Stimulated activated CD8-positive, alpha-beta memory T cell treated with anti-CD3 and anti-CD28 coated beads, Interleukin-7, amount 100 ng/mL, for 24 hours (primary cell): ENCODE results near the gene RPS19BP1.
"Not testable (repeated sequence)": the region's sequence is repeated elsewhere in the genome, so short reads cannot be mapped to it uniquely, and the experiment has no call there.

Experiments used
- DNase-seq: peaks from one replicate; pipeline ENCODE4 v3.0.0-alpha.2; 2020; ENCODE audit warnings: low read depth

RPS19BP1 gene

DNA sequence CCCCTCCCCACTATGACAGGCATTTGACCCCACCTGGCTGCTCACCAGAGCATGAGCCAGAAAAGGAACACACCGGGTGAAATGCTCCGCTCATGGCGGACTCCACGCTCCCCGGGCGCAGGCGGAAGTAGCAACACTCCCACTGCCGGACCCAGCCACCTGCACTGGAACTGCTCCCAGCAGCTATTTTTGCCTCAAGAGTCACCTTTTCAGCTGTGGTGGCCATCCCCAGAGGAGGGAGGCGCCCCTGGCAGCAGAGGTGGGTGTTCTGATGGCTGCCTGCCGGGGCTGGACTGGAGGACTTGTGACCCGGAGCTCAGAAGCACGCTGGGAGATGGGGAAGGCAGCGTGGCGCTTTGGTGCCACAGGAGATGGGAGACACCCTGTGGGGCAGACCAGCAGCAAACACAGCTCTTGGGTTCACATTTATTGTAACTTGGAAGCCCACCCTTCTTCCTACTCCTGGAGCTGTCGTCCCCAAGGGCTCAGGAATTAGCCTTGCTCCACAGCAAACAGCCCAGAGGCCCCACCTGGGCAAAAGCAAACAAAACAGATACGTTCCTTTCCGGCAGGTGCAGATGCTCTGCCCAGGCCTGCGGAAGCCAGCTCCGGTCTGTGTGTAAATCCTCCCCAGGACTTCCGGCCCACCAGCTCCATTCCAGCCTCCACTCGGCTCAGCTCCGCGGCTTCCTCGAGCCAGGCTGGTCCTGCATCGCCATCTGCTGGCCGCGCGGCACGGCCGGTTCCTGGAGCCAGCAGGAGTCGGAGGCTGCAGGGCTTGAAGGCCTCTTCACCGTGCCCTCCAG lies 3.7 kb downstream of the RPS19BP1 start:
- peak; percentile 75 for DNase-seq

DNA sequence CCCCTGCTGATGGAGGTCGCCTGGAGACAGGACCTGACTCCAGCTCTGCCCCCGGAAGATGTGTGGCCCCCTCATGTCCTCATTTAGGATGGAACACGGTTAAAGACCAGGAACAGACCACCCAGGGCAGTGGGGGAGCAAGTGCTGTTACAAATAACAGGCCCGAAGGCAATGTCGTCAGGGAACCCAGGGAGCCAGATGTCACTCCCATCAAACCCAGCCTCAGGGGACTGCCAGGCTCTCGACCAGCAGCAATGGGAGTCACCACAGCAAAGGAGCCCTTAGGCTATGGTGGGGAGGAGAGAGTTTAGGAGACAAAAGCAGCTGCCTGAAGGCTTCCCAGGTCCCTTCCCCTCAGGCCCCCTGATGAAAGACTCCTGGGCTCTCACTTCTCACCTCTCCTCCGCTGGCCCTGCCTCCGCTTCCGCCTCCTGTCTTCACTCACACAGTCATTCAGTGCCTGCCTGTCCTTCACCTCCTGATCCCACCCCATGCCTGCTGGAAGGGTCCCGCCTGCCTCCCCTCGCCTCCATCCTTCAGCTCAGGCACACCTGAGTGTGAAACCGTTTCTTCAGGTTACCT lies 4.4 kb downstream of the RPS19BP1 start:
- DNase-seq, result no peak

DNA sequence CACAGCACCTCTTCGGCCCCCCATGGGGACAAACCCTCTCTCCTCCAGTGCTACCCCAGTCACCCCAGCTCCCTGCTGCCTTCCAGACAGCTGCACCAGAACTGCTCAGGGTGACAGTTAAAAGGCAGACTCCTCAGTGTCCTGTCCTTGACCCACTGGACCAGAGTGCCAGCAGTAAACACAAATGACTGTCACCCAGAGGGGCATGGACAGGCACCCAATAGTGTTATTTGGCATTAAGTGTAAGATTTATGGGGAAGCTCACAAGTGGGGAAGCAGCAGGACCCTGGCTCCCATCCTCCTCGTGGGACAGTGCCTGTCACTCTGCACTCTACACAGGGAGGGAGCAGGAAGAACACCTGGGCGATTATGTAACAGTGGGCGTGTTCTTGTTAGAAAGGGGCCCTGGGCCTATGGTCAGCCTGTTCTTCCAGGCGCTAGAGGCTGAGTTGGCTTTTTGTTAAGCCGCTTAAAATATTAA lies 5.0 kb downstream of the RPS19BP1 start:
- DNase-seq, result no peak

DNA sequence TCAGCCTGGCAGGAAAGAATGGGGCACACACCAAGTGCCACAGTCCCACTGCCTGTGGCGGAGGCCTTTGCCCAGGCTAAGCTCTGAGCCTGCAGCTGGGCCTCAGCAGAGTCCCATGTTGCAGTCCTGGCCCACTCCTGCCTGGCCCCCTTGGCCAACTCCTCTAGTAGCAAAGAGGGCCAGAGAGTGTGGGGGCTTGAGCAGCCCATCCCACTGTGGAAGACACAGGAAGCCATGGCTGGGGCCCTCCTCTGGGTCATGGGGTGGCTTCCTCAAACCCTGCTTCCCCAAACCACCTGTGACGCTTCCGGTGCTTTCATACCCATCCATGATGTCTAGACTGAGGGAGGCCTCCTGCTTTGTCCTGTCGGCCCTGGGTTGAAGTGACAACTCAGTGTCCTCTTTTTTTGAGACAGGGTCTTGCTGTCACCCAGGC lies 5.8 kb downstream of the RPS19BP1 start:
- DNase-seq, result no peak

DNA sequence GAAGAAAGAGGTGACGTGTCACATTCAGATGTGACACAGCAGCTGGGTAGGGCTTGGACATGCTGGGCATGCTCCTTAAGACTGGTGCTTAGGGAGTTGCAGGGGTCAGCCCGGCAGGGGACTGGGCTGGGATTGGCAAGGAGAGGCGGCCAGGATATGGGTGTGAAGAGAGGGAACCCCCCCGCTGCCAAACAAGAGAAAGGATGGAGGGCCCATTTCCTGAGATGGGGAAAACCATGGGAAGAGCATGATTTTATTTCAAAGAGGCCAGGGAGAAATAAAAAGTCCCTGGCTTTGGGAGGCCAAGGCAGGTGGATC lies 6.9 kb downstream of the RPS19BP1 start:
- DNase-seq, result no peak

DNA sequence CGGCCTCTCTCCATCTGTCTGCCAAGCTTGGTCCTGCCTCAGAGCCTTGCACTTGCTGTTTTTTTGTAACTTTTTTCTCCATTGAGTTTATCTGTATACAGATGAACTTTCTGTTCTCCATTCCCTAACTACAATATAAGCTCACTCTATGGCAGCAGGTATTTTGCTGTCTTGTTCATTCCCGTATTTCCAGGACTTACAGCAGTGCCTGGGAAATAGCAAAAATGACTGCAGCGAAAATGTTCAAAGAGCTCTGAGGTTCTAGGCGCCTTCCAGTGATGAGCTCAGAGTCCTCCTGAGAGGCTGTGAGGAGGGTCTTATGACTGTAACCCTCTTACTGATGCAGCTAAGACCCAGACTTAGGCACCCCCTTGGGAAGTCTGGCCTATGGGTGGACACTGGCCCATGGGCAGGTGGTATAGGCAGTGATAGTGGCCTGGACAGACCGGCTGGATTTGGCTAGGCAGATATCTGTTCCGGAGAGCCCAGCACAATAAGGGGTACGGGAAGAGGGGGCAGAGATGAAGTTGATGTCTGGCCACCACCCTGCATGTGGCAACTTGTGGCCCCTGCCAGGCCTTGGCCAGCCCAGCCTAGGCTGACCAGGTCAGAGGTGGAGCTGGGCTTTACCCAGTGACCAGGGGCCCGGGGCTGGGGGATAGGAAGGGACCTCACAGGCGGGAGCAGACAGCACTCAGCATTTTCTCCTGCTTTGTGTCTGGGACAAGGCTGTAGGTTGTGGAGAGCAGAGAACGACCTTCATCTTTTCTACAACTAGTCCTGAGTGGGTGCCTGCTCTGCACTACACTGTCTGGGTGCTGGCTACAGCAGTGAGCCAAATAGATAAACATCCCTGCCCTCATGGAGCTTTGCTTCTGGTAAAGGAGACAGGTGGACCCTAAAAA lies 7.5 kb downstream of the RPS19BP1 start:
- no peak for DNase-seq

DNA sequence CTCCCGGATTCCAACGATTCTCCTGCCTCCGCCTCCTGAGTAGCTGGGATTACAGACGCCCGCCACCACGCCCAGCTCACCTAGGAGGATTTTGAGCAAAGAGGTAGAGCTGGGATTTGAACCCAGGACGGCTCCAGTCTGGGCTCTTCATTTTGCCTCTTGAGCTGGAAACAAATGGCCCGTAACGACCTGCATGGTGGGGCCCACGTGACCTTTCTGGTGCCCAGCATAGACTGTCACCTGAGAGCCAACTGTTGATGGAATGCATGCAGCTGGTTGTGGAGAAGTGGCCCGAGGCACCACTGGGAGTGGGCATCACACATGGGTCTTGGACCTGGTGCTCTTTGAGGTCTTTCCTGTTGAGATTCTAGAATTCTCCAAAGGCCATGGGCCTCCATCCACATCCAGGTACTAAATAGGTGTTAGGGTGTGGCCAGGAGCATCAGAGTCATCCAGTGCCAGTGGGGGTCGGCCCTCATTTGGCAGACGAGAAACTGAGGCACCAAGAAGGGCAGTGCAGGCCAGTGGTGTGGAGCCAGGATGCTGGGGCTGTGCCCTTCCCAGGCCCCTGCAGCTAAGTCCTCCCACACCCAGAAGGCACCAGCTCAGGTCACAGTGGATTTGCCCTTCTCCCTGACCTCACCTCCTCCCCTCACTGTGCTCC lies 8.3 kb downstream of the RPS19BP1 start:
- no peak for DNase-seq

DNA sequence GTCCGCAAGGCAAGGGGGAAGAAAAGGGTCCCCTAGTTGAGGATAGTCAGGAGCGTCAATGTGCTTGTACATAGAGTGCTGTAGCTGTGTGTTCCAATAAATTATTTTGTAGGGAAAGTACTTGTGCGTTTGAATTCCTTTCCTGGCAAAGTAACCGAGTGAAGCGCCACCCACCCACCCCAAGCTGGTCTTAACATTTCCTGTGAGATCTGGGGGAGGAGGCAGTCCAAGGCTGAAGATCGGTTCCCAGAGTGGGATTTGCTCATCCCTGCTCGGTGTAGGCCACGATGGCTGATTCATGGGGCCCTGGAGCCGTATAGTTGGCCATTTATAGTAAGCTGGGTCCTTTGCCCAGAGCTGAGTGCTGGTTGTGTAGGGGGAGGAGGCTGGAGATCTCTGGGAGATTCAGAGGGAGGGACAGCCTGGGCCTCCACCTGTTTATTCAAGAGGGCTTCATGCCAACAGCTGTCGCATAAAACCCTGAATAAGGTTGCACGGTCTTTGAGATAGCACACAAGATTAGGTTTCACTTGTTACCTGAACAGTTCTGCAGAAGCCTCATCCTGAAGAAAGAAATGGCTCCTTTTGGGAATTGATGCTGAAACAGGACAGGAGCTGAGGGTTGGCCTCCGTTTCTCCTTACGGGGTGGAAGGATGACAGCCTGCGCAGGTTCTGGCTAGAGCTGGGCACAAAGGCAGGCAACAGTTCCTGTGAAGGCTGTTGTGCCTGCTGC lies 9.8 kb downstream of the RPS19BP1 start:
- no peak for DNase-seq

DNA sequence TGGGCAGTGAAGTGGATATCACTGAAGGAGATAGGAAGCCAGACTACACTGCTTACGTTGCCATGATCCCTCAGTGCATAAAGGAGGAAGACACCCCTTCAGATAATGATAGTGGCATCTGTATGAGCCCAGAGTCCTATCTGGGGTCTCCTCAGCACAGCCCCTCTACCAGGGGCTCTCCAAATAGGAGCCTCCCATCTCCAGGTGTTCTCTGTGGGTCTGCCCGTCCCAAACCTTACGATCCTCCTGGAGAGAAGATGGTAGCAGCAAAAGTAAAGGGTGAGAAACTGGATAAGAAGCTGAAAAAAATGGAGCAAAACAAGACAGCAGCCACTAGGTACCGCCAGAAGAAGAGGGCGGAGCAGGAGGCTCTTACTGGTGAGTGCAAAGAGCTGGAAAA lies 10.5 kb downstream of the RPS19BP1 start:
- not testable (repeated sequence) for DNase-seq

DNA sequence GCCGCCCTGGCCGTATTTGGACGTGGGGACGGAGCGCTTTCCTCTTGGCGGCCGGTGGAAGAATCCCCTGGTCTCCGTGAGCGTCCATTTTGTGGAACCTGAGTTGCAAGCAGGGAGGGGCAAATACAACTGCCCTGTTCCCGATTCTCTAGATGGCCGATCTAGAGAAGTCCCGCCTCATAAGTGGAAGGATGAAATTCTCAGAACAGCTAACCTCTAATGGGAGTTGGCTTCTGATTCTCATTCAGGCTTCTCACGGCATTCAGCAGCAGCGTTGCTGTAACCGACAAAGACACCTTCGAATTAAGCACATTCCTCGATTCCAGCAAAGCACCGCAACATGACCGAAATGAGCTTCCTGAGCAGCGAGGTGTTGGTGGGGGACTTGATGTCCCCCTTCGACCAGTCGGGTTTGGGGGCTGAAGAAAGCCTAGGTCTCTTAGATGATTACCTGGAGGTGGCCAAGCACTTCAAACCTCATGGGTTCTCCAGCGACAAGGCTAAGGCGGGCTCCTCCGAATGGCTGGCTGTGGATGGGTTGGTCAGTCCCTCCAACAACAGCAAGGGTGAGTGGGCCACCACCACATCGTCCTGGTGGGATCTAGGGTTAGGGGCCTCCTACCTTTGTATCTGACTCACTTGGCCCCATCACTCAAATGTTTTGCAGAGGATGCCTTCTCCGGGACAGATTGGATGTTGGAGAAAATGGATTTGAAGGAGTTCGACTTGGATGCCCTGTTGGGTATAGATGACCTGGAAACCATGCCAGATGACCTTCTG lies 11.3 kb downstream of the RPS19BP1 start:
- DNase-seq, result not testable (repeated sequence)

DNA sequence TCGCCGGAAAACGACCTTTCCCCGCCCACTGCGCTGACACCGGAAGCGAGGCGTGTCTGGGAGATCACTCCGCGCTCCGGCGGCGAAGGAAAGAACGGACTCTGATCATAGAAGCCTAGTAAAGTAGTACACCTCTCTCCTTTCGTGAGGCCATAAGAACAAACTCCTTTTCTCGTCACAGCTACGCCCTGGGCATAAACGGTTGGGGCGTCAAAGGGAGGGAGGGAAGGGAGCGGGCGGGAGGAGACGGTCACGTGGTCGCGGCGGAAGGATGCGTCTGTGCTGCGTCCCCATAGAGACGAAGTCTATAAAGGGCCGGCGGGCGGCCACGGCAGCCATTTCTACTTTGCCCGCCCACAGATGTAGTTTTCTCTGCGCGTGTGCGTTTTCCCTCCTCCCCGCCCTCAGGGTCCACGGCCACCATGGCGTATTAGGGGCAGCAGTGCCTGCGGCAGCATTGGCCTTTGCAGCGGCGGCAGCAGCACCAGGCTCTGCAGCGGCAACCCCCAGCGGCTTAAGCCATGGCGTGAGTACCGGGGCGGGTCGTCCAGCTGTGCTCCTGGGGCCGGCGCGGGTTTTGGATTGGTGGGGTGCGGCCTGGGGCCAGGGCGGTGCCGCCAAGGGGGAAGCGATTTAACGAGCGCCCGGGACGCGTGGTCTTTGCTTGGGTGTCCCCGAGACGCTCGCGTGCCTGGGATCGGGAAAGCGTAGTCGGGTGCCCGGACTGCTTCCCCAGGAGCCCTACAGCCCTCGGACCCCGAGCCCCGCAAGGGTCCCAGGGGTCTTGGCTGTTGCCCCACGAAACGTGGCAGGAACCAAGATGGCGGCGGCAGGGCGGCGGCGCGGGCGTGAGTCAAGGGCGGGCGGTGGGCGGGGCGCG lies 12.1 kb downstream of the RPS19BP1 start, which contains the start of gene ATF4:
Gene ATF4, plus strand, starts transcription at position 337 of the 880 bp plus-strand sequence. CDS start 884 bp downstream, outside the sequence.
- DNase-seq, result peak; percentile 79

DNA sequence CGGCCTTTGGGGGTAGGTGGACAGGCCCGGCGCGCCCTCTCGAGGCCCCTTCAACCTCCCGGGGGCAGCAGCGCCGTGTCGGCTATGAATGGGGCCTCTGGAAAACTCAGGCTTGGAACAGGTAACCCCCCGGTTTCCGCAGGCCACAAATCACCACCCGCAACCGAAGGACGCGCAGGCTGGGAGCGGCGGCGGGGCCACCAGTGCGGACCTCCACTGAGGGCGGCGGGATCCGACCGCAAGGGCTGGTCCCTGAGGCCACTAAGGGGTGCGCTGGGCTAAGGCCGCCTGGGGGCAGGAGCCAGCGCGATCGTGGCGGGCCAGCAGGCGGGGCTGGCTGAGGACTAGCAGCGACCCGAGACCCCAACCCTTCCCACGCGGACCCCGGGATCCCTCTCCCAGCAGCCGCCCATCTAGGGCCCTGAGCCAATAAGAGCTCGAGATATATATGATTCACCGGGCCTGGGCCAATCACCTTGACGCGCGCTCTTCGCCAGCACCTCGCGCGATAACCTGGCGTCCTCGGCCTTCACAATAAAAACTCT lies 12.8 kb downstream of the RPS19BP1 start:
- peak; percentile 89 for DNase-seq

DNA sequence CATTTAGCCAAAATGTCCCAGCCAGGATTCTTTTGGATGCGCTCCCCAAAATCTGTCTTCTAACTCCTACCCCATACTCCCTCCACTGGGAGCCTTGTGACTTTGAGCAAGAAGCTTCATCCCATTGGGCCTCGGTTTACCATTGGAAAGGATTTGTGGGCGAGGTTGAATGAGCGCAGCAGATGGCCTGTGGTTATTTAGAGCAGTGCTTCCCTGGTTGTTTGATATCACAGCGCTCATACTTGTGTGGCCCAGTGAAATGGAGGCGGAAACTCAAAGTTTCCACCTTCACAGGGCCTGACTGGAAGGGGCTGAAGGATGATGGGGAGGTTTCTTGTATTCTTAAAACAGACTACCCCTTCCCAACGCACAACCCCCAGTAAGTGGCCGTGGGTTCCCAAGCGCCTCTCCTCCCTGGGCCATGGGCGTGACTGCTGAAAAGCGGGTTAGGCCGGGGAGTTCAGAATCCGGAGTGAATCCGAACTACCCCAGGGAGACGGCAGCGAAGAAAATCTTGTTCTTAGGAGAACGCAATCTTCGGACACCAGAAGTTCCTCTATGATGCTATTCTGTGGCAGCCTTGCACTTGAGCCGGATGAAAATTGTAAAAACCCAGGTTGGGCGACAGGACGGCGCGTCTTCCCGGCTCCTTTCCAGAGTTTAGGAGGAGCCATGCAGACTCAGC lies 13.4 kb downstream of the RPS19BP1 start:
- DNase-seq, result no peak

DNA sequence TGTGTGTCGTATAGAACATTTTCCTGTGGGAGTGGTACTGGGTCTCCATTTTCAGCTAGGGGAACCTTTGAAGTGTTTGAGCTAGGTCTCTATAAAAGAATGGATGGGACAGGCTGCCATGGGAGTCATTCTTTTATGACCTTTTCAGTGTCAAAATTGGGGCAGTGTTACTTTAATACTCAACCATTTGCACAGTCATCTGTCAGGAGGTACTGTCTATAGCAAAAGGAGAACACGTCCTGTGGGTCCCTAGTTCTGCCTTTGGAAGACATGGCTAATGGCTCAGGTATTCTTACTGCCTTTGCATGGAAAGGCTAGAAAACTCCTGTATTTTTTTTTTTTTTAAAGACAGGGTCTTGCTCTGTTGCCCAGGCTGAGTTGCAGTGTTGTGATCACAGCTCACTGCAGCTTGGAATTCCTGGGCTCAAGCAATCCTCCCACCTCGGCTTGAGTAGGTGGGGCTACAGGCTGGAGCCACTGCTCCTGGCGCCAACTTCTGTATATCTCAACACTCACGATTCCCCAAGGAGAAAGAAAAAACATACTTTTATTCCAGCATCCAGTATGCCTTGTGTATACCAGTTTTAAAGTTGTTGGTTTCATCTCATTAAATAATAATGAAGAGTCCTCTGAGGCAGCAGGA lies 14.3 kb downstream of the RPS19BP1 start:
- DNase-seq, result no peak

DNA sequence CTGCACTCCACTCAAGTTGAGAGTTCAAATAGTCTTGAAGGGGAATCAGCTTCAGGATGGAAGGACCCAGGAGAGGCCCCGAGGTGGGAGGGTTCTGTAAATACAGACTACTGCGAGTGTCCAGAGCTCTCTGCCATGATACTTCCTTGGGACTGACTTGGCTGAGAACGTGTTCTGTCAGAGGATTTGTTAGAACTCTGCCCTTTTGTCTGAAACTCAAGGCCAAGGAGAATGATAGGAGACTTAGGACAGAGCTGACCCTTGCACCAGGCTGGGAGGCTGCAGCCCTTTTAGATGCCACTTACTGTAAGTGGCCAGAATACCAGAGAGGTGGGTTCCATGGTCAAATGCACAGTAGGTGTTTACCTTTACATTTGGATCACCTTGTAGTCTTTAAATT lies 15.1 kb downstream of the RPS19BP1 start:
- DNase-seq, result no peak

DNA sequence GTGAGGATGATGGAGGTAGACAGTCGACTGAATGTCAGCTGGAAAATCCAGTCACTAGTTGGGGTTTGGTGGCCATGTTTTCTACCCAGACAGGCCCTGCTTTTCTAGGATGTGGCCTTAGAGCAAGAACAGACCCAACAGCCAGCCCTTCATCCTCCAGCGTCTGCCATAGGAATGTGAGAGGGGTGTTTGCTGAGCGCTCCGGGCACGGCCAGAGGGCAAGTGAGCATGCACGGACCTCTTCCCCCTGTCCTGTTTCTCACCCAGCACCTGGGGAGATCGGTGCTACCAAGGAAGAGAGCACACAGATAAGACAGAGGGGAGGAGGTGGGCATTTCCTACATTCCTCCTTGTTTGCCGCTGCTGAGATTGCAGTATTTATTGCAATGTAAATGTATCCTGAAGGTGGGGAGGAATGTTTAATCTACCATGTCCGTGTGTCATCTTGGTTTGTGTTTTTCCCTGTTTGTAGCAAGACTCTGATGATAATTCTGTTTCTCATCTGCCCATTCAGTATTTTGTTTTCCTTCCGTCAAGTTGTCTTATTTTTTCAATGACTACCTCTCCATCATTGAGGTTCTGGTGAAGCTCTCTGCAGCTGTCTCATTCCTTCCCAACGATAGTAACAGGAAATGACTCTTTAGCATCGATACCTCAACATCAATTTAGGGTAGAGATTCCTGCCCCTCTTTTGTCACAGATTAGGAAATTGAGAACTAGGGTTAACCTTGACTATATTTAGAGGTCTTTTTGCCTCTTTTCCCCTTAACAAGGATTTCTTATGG lies 17.1 kb downstream of the RPS19BP1 start:
- DNase-seq, result no peak

DNA sequence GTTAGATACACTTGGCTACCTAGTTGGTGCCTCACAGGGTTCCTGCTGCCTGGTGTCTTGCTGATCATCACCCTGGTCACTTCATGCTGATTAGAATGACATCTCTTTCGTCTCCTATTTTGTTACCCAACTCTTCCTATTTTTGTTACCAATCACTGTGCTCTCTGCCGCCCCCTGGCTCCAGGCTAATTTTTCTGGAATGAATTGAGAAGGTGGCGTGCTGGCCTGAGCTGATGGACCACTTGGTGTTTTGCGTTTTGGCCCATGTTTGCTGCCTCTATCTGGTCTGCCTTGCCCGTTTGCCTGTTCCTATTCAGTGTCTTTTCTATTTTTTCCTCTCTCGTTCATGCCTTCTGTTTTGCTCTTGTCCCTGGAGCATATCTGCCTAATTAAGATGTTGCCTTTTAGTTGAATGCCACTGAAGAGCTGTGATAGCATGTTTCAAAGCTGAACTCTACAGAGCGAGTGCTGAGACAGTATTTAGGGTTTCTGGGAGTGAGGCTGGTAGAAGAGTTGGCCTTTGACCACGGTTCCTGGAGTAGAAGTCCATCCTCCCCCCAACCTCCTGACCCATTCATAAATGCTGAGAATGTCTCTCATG lies 18.1 kb downstream of the RPS19BP1 start:
- no peak for DNase-seq
